ENCODE data around the gene CIT. TPM values are rescaled to one million over a fixed set of nuclear protein-coding genes. Genes with fewer than 3 reads are reported as not detected.
A peak's percentile ranks its signal among the peaks of the same experiment; 100 is the strongest.

Gene CIT
- polyA plus RNA-seq, 3 donors: 0.03 TPM; not detected in 2

- Histone ChIP-seq H3K27ac (ENCODE audit: low read depth in 1 of 2, low read length in 2 of 2) (no peak overlapping the region), H3K79me2 (ENCODE audit: insufficient read depth, low read length) (peaks cover 31% of the 10 kb centered on the region), H4K20me1 (ENCODE audit: insufficient read depth, low read length) (peaks cover 24% of the 10 kb centered on the region), H3K4me3 (replicated peaks in 1 of 3; ENCODE audit: low read depth in 2 of 3, low read length in 3 of 3) (no peak overlapping the region), H3K4me1 (ENCODE audit: control insufficient read depth in 1 of 2, insufficient read depth in 2 of 2, low read length in 2 of 2) (peaks cover 0 to 18% of the 10 kb centered on the region in 2 donors), H3K4me2 (replicated peaks; ENCODE audit: extremely low read depth, low read length, poor library complexity, severe bottlenecking) (no peak overlapping the region), H3K9ac (ENCODE audit: insufficient read depth, low read length, poor library complexity, severe bottlenecking) (no peak overlapping the region), H3K9me3 (replicated peaks in 1 of 2; ENCODE audit: control insufficient read depth in 1 of 2, insufficient read depth in 1 of 2, low read length in 2 of 2) (no peaks in the 10 kb centered on the region), H3K36me3 (replicated peaks in 1 of 2; ENCODE audit: control insufficient read depth in 1 of 2, insufficient read depth in 2 of 2, low read length in 2 of 2) (peaks cover 87 to 100% of the 10 kb centered on the region in 2 donors), H2AFZ (ENCODE audit: insufficient read depth, low read depth, low read length, poor library complexity, severe bottlenecking) (no peak overlapping the region), H3K27me3 (ENCODE audit: control insufficient read depth in 2 of 2, insufficient read depth in 2 of 2, low read length in 2 of 2) (no peaks in the 10 kb centered on the region)
- WGBS (ENCODE audit: insufficient coverage): 92% methylated on average over 2 of the region's 4 CpGs
- Mint-ChIP-seq H3K9me3 (no peaks in the 10 kb centered on the region), H3K27me3 (ENCODE audit: low read depth in 3 of 3) (no peaks in the 10 kb centered on the region), H3K36me3 (peaks cover 90 to 92% of the 10 kb centered on the region in 2 donors), H3K4me3 (no peak overlapping the region), H3K27ac (no peak overlapping the region), H3K4me1 (peaks cover 31% of the 10 kb centered on the region)
- intact Hi-C loops (cut with micrococcal nuclease): loop anchor here in 1 of 2 donors (10.0 kb wide), 1 partner anchor 200 kb away; the partner anchor contains the start of gene CIT
- no peak for TF ChIP-seq CTCF (IDR thresholded peaks at IDR 0.05)
- no peak for DNase-seq
These were observed 202.6 kb downstream of the CIT start for GRCh38 chr12:119674560-119674959.

- Histone ChIP-seq H4K20me1 (ENCODE audit: insufficient read depth, low read length) (peaks cover 24% of the 10 kb centered on the region), H3K36me3 (replicated peaks in 1 of 2; ENCODE audit: control insufficient read depth in 1 of 2, insufficient read depth in 2 of 2, low read length in 2 of 2) (peaks cover 78 to 91% of the 10 kb centered on the region in 2 donors), H3K4me2 (replicated peaks; ENCODE audit: extremely low read depth, low read length, poor library complexity, severe bottlenecking) (no peak overlapping the region), H3K27me3 (ENCODE audit: control insufficient read depth in 2 of 2, insufficient read depth in 2 of 2, low read length in 2 of 2) (no peaks in the 10 kb centered on the region), H3K27ac (ENCODE audit: low read depth in 1 of 2, low read length in 2 of 2) (peak overlapping the region in 1 of 2 donors; percentile 11), H3K9me3 (replicated peaks in 1 of 2; ENCODE audit: control insufficient read depth in 1 of 2, insufficient read depth in 1 of 2, low read length in 2 of 2) (no peaks in the 10 kb centered on the region), H3K4me1 (ENCODE audit: control insufficient read depth in 1 of 2, insufficient read depth in 2 of 2, low read length in 2 of 2) (peaks cover 4 to 24% of the 10 kb centered on the region in 2 donors), H2AFZ (ENCODE audit: insufficient read depth, low read depth, low read length, poor library complexity, severe bottlenecking) (no peak overlapping the region), H3K4me3 (replicated peaks in 1 of 3; ENCODE audit: low read depth in 2 of 3, low read length in 3 of 3) (no peak overlapping the region), H3K79me2 (ENCODE audit: insufficient read depth, low read length) (peaks cover 38% of the 10 kb centered on the region), H3K9ac (ENCODE audit: insufficient read depth, low read length, poor library complexity, severe bottlenecking) (no peak overlapping the region)
- Mint-ChIP-seq H3K9me3 (no peaks in the 10 kb centered on the region), H3K27ac (peak overlapping the region in 1 of 7 donors; percentile 80), H3K27me3 (ENCODE audit: low read depth in 3 of 3) (no peaks in the 10 kb centered on the region), H3K4me1 (peaks cover 37% of the 10 kb centered on the region), H3K36me3 (peaks cover 82 to 85% of the 10 kb centered on the region in 2 donors), H3K4me3 (no peak overlapping the region)
- DNase-seq: no peak
- no peak for TF ChIP-seq CTCF (IDR thresholded peaks at IDR 0.05)
- intact Hi-C loops (cut with micrococcal nuclease): loop anchor here in 1 of 2 donors (10.0 kb wide), 1 partner anchor 201 kb away; the partner anchor contains the start of gene CIT
- WGBS (ENCODE audit: insufficient coverage): 9% methylated on average over 6 of the region's 7 CpGs
These were observed 203.5 kb downstream of the CIT start for GRCh38 chr12:119673634-119674033.
